Germinal center (tissue), 1 donor: Measurements from ENCODE around the gene NFASC.
A peak's percentile ranks its signal among the peaks of the same experiment; 100 is the strongest.

Source experiments
- DNase-seq: peaks from one replicate; pipeline ENCODE4 v3.0.0; 2012; ENCODE audit warnings: mixed read lengths, low spot score

Gene NFASC

GRCh38 chr1:205041998-205042910 is 171.6 kb downstream of the NFASC start:
- no peak for DNase-seq

DNA sequence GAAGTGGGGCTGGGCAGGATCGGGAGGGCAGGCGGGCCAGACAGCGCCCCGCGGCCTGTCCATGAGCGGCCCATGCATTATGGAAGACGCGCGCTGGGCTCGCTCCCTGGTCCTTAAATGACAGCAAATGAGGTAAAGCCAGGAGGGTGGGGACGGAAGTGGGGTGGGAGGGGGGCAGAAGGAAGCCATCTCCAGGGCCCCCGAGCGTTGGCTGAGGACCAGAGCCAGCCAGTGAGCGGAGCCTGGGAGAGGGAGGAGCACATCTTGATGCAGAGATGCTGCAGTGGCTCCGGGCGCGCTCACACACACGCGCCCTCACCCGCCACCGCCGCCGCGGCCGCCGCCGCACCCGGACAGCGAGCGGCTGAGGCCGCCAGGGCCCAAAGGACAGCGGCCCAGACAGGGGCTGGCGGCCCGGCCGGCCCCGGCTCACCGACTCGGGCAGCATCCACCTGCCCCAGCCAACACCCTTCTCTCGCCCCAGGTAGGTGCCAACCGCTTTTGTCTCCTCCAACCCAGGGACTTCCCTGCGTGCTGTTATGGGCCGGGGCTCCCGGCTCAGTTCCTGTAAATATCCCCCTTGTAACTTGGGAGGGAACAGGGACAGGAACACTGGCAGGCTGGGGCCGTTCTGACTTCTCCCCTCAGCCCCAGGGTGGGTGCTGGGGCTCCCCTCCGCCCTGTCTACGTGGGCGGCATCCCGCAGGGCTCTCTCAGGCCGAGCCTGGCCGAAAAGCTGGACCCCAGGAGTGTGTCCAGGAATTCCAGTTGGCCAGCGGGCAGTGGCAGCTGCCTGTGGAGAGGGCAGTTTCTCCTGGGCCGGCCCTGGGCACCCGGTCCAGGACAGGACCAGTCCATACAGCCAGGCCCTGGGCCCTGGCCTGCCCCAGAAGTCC is 172.5 kb downstream of the NFASC start, which contains the start of gene CNTN2:
Gene CNTN2, plus strand, starts transcription at position 302 of the 896 bp plus-strand sequence. CDS start 9,974 bp downstream, outside the sequence.
- no peak for DNase-seq

DNA sequence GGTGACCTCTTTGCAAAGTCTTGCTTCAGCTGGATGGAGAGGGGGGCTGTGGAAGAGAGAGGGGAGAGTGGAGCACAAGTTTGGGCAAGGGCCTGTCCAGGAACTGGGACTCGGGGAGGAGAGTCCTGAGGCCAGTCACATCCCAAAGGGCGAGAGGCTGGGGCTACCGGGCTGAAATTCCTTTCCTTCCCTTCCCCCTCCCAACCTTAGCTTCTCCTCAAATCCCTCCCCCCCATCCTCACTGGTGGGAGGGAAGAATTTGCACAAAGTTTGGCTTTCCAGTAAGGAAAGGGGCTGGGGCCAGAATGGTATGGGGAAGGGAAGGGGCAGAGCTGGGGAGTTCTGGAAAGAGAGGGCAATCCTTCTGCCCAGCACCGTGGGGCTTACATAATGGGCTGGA is 173.2 kb downstream of the NFASC start:
- DNase-seq = no peak

- DNase-seq = no peak
These were observed 174.1 kb downstream of the NFASC start for GRCh38 chr1:205044741-205045140.

DNA sequence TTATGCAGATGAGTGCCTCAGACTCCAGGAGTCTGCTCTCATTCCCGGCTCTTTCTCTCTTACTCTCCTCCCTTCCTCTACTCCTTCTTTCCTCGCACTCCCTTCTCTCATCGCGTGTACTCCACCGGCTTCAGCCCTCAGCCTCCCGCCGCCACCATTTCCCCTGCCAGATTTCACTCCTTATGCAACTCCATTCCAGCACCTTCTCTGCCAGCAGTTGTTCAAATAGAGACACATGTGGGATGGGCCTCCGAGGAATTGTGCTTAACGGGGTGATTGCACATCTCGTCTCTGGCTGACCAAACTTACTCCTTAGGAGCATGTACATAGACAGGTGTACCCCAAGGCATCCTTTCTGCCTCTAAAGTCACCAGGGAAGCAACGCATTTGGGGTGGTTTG is 174.5 kb downstream of the NFASC start:
- DNase-seq = no peak

DNA sequence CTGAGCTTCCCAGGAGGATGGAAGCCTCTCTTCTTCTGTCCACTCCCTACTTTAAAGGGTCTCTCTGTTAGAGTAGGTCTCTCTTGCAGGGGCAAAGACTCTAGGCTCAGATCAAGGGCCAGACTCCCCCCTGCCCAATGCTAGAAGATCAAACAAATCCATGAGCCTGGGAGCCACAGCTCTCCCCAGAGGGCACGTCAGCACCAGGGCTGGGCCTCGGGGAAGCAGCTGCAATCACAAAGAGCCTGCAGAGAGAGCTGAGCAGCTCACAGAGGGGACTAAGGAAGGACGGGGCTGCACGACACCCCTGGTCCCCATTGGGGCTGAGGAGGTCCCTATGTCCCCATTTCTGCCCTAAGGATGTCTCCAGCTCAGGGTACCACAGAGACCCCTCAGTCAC is 176.2 kb downstream of the NFASC start:
- DNase-seq = no peak

DNA sequence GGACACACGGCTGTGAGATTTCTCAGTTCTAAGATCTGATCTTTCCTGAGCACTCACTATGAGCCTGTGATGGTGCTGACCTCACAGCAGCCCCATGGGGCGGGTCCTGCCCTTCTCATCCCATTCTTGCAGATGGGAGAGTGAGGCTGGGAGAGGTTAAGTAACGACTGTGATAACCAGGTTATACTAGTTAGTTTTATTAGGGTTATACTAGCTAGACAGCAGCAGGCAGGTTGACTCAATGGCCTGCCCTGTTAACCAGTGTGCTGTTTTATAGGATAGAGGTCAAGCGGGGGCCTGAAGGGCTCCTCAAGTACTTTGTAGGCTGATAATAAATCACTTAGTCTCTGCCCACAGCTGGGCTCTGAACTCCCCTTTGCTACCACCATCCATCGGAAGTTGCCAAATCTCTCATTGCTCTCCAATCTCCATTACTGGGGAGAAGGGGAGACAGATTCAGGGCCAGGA is 177.1 kb downstream of the NFASC start:
- DNase-seq = no peak

- DNase-seq = no peak
These were observed 177.7 kb downstream of the NFASC start for GRCh38 chr1:205048382-205048781.

GRCh38 chr1:205049479-205049878 is 178.8 kb downstream of the NFASC start:
- no peak for DNase-seq

- DNase-seq = no peak
These were observed 182.0 kb downstream of the NFASC start for GRCh38 chr1:205052690-205053089.

DNA sequence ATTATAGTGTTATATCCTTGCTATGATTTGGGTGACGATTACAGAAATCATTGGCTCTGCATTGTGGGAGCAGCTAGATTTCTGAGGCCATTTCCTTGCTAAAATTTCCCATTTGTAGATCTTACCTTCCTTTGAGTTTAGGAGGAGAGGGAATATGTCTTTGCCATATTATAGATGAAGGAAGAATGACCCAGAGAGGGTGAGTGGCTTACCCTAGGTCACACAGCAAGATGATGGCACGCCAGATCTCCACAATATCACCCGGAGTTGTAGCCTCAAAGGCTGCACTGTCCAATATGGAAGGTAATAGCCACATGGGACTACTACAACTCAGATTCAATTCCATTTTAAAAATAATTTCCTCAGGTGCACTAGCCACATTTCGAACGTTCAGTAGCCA is 182.6 kb downstream of the NFASC start:
- no peak for DNase-seq

DNA sequence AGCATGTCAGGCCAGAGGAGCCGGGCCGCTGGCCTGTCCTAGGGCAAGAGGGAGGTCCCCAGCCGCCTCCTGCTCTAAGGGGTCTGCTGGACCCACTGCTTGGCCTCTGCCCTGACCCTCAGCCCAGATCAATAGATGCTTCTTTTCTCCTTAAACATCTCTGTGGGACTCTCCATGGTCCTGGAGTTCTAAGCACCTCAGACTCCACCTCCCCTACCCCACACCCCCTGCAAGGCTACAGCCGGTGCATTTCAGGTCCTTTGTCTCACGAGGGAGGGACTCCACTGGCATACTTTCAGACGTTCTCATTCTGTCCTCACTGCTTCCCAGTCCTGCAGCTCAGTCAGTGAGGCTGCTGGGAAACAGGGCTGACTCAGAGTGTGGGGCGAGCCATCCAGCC is 183.4 kb downstream of the NFASC start:
- no peak for DNase-seq

GRCh38 chr1:205056188-205056611 is 185.5 kb downstream of the NFASC start:
- no peak for DNase-seq

- DNase-seq = no peak
These were observed 186.4 kb downstream of the NFASC start for GRCh38 chr1:205056956-205057568.

DNA sequence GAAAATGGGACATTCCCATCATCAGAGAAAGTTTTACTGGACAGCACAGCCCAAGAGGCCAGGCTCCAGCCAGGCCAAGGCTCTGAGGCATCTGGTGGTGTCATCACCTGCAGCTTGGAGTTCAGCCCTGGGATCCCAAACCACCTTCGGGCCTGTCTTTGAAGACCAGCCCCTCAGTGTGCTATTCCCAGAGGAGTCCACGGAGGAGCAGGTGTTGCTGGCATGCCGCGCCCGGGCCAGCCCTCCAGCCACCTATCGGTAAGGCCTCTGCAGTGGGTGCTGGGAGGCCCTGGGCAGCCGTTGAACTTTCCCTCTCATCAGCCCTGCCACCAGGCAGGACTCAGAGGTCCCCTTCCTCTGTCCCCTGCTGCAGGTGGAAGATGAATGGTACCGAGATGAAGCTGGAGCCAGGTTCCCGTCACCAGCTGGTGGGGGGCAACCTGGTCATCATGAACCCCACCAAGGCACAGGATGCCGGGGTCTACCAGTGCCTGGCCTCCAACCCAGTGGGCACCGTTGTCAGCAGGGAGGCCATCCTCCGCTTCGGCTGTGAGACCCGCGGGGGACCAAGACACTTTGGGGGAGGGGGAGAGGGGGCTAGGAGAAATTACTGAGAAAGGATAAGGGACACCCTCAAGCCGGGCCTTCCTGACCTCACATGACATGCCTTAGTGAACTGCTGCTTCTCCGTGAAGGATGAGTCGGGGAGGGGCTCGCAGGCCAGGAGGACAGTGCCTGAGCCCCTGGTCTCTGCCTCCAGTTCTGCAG is 187.3 kb downstream of the NFASC start:
- DNase-seq = no peak

DNA sequence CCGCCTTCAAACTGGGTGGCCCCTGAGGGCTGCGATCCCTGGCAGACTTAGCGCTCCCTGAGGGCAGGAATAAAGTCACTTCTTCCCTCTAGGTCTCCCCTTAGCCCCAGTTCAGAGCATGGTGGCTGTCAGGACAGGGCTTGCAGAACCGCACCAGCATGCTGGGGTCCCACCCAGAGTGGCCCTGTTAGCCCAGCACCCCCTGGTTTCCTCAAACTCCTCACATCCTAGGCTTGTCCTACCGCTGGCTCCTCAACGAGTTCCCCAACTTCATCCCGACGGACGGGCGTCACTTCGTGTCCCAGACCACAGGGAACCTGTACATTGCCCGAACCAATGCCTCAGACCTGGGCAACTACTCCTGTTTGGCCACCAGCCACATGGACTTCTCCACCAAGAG is 188.2 kb downstream of the NFASC start:
- no peak for DNase-seq

DNA sequence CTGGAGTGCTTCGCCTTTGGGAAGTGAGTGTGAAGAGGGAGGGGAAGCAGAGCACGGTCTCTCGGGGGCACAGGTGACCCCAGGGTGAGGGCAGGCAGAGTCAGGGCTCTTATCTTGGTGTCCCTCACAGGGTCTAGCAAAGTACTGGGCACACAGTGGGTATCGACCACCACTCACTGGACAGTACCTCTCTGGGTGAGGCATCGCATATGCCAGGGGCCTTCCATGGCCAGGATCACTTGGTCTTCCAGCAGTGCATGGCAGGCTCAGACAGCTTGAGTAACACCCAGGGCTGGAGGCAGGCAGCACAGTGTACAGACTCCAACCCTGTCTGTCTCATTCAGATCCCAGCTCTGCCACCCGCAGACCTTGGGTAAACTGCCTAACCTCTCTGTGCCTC is 189.0 kb downstream of the NFASC start:
- no peak for DNase-seq

GRCh38 chr1:205060746-205061145 is 190.1 kb downstream of the NFASC start:
- DNase-seq = no peak

DNA sequence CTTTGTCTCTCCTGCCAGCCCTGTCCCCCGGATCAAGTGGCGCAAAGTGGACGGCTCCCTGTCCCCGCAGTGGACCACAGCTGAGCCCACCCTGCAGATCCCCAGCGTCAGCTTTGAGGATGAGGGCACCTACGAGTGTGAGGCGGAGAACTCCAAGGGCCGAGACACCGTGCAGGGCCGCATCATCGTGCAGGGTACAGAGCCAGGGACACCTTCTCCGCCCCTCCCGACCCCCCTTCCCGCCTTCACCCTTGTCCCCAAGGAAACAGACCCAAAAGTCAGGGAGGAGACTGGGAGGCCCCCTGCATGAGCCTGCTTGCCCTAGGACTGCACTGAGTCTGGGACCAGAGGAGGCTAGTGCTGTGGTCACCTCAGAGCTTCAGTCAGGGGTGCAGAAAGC is 190.6 kb downstream of the NFASC start:
- DNase-seq = no peak

DNA sequence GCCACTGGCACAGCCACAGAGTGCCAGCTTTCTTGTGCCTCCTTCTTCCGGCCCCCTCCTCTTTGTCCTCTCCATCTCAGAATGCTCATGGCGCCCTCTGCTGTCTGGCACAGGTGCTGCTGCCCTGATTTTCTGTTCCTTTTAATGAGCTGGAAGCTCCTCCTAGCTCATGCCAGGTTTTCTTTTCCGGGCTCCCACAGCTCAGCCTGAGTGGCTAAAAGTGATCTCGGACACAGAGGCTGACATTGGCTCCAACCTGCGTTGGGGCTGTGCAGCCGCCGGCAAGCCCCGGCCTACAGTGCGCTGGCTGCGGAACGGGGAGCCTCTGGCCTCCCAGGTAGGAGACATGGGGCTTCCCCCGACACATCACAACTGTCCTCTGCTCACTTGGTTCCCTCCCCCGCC is 191.0 kb downstream of the NFASC start:
- peak; percentile 81 for DNase-seq

- no peak for DNase-seq
These were observed 191.7 kb downstream of the NFASC start for GRCh38 chr1:205062319-205062718.
